Measurements from ENCODE around the gene RRAS. TPM values are rescaled to one million over a fixed set of nuclear protein-coding genes. Genes with fewer than 3 reads are reported as not detected.

The RRAS gene
- total RNA-seq, 4 donors from 2014 or later: 24.0 to 44.5 (median 28.8) TPM

DNA sequence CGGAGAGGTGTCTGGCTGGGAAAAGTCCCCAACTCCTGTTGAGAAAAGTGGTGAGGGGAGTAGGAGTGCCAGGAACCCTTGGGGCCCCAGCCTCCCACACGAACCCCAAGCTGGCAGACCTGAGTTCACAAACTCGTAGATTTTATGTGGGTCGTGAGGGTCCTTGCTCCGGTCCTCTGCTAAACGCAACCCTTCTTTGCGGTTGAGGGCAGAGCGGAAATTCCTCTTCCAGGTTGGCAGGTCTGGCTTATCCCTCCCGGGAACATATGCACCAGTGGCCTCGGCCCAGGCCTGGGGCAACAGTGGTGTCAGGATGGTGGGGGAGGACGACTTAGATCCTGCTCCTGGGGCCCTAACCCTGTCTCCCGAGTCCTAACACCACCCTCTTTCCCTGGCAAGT is 23.3 kb upstream of the RRAS start:
- peaks cover 34 to 38% of the 10 kb centered on the region in 2 donors for H3K36me3 ChIP-seq
- H3K27me3 ChIP-seq: no peaks in the 10 kb centered on the region
- no peak overlapping the region for H3K27ac ChIP-seq
- intact Hi-C loops (cut with DNase I): no loop called here
- 90% methylated on average over 12 of the region's 12 CpGs for WGBS, 2 donors
- TF ChIP-seq POLR2A (IDR thresholded peaks at IDR 0.05): no peak
- TF ChIP-seq, protein P1, sequence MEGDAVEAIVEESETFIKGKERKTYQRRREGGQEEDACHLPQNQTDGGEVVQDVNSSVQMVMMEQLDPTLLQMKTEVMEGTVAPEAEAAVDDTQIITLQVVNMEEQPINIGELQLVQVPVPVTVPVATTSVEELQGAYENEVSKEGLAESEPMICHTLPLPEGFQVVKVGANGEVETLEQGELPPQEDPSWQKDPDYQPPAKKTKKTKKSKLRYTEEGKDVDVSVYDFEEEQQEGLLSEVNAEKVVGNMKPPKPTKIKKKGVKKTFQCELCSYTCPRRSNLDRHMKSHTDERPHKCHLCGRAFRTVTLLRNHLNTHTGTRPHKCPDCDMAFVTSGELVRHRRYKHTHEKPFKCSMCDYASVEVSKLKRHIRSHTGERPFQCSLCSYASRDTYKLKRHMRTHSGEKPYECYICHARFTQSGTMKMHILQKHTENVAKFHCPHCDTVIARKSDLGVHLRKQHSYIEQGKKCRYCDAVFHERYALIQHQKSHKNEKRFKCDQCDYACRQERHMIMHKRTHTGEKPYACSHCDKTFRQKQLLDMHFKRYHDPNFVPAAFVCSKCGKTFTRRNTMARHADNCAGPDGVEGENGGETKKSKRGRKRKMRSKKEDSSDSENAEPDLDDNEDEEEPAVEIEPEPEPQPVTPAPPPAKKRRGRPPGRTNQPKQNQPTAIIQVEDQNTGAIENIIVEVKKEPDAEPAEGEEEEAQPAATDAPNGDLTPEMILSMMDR (IDR thresholded peaks at IDR 0.05): no peak
- H3K4me1 ChIP-seq: peaks cover 13 to 17% of the 10 kb centered on the region in 2 donors
- no peaks in the 10 kb centered on the region for H3K9me3 ChIP-seq
- no peak for DNase-seq
- no peak overlapping the region for H3K4me3 ChIP-seq (replicated peaks in 1 of 3)

DNA sequence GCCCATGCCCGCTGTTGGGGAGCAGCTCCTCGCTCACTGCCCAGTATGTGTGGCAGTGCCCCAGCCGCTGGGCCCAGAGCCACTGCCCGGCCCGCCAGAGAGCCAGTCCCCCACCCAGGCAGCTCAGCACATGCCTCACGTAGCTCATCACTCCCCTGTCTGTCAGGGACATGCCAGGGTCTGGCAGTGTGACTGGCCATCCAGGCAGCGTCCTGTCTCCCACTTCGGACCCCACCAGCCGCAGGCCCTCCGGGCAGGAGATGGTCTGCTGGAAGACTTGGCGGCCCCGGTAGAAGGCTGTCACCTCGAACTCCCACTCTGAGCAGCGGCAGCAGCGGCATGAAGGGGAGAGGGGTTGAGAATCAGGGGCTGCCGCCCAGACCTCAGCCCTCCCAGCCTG is 22.1 kb upstream of the RRAS start:
- intact Hi-C loops (cut with DNase I): no loop called here
- DNase-seq: no peak
- peaks cover 13 to 17% of the 10 kb centered on the region in 2 donors for H3K4me1 ChIP-seq
- no peaks in the 10 kb centered on the region for H3K27me3 ChIP-seq
- H3K27ac ChIP-seq: no peak overlapping the region
- no peak for TF ChIP-seq POLR2A (IDR thresholded peaks at IDR 0.05)
- TF ChIP-seq, protein P1 (IDR thresholded peaks at IDR 0.05): no peak
- H3K4me3 ChIP-seq (replicated peaks in 1 of 3): no peak overlapping the region
- H3K36me3 ChIP-seq: peaks cover 44 to 50% of the 10 kb centered on the region in 2 donors
- 92 to 98% methylated on average over 8 to 10 of the region's 16 CpGs for WGBS, 2 donors
- no peaks in the 10 kb centered on the region for H3K9me3 ChIP-seq

DNA sequence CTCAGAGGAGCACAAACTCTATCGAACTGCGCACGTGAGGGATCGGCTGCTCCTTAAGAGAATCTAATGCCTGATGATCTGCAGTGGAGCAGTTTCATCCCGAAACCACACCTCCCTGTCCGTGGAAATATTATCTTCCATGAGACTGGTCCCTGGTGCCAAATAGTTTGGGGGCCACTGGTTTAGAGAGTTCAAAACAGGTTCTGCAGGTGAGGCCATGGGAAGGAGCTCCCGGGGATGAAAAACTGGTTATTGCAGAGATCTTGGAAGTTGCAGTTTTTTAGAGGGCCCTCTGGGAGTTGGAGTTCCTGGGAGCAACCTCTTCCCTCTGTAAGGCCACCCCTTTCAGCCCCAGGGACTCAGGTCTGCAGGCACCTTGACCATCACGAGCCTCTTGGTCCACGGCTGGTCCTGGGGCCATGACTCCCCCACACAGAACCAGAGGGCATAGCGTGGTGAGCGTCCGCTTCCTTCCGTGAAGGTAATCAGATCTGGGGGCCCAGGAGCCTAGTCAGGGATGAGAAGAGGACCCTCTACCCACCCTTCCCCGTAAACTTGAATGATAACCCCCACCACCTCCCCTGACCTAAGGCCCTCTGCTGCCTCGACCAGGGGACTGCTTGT is 20.5 kb upstream of the RRAS start:
- intact Hi-C loops (cut with DNase I): no loop called here
- no peak overlapping the region for H3K4me3 ChIP-seq (replicated peaks in 1 of 3)
- H3K27ac ChIP-seq: no peak overlapping the region
- WGBS, 2 donors: 92 to 94% methylated on average over 14 to 15 of the region's 15 CpGs
- no peaks in the 10 kb centered on the region for H3K9me3 ChIP-seq
- TF ChIP-seq, protein P1 (IDR thresholded peaks at IDR 0.05): no peak
- no peak for TF ChIP-seq POLR2A (IDR thresholded peaks at IDR 0.05)
- no peaks in the 10 kb centered on the region for H3K27me3 ChIP-seq
- DNase-seq: no peak
- peaks cover 5 to 10% of the 10 kb centered on the region in 2 donors for H3K4me1 ChIP-seq
- peaks cover 59 to 65% of the 10 kb centered on the region in 2 donors for H3K36me3 ChIP-seq

DNA sequence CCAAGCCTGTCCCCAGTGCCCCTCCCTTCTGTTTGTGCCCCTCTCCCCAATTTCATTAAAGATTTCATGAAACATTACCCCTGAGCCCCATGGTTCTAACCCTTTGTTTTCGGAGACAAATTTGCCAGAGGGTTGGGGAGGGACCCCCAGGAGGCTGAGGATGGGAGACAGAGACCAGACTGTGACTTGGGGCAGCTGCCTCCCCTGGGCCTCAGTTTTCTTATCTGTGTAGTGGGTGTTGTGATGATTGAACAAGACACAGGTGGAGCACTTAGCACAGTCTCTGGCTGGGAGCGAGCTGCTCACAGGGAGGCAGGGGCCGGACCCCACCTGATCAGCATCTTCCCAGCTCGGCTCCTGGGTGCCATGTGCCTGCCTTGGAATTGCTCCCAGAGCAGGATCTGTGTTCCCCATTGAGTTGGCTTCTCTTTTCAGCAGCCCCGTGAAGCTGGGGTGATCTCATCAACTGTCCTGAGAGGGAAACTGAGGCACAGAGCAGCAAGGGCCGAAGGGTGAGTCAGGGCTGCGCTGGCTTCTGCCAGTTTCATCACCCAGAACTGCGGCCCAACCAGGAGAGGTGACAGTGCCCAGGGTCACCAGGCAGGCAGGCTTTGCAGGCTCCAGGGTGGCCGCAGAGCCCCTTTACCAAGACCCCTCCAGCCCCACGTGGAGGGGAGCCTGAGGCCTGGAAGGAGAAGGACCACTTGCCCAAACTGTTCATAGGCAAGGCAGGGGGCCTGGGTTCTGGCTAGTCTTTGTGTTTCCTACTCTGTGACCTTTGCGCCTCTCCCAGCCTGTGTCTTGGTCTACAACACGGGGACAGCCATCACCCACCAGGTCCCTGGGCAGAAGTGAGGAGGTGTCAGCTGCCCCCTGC is 18.9 kb upstream of the RRAS start:
- Histone ChIP-seq H3K4me3 (replicated peaks in 1 of 3) (no peak overlapping the region), H3K4me1 (peaks cover under 1 to 6% of the 10 kb centered on the region in 2 donors), H3K36me3 (peaks cover 72 to 82% of the 10 kb centered on the region in 2 donors), H3K27me3 (no peaks in the 10 kb centered on the region), H3K27ac (no peak overlapping the region), H3K9me3 (no peaks in the 10 kb centered on the region)
- TF ChIP-seq, protein P1 (IDR thresholded peaks at IDR 0.05): no peak
- no peak for TF ChIP-seq POLR2A (IDR thresholded peaks at IDR 0.05)
- 95 to 98% methylated on average over 4 to 6 of the region's 12 CpGs for WGBS, 2 donors
- DNase-seq: no peak
- intact Hi-C loops (cut with DNase I): no loop called here

DNA sequence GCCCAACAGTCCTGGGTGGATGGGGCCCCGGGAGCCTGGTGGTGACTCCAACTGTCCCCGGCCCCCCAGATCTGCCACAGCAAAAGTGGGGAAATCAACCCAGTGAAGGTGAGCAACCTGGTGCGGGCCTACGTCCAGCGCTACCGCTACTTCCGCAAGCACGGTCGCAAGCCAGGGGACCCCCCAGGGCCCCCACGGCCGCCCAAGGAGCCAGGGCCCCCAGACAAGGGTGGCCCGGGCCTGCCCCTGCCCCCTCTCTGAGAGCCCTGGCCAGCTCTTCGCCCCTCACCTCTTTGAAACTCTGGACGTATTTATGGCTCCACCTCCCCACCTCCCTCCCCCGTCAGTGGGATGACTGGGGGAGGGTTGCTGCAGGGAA is 18.2 kb upstream of the RRAS start:
- intact Hi-C loops (cut with DNase I): no loop called here
- DNase-seq: no peak
- Histone ChIP-seq H3K9me3 (no peaks in the 10 kb centered on the region), H3K4me3 (replicated peaks in 1 of 3) (no peak overlapping the region), H3K27me3 (no peaks in the 10 kb centered on the region), H3K27ac (no peak overlapping the region), H3K36me3 (peaks cover 77 to 88% of the 10 kb centered on the region in 2 donors), H3K4me1 (no peaks in the 10 kb centered on the region)
- TF ChIP-seq, protein P1 (IDR thresholded peaks at IDR 0.05): no peak
- TF ChIP-seq POLR2A (IDR thresholded peaks at IDR 0.05): no peak
- 90 to 93% methylated on average over 10 to 14 of the region's 15 CpGs for WGBS, 2 donors

Data from thyroid gland (tissue), 4 donors.